ENCODE results near the gene KDM3A.

Gene KDM3A

GRCh38 chr2:86433137-86433536, 8.0 kb upstream of the KDM3A start:
- DNase-seq (ENCODE audit: low spot score) = no peak

- DNase-seq (ENCODE audit: low spot score) = no peak
These were observed 6.9 kb upstream of the KDM3A start for GRCh38 chr2:86434290-86434689.

- DNase-seq (ENCODE audit: low spot score) = no peak
These were observed 5.6 kb upstream of the KDM3A start for GRCh38 chr2:86435531-86435930.

- no peak for DNase-seq (ENCODE audit: low spot score)
These were observed 4.8 kb upstream of the KDM3A start for GRCh38 chr2:86436328-86436727.

GRCh38 chr2:86439879-86440630, 1.1 kb upstream of the KDM3A start:
- DNase-seq (ENCODE audit: low spot score) = no peak

- DNase-seq (ENCODE audit: low spot score) = no peak
These were observed 266 bp downstream of the KDM3A start for GRCh38 chr2:86441392-86441881.

GRCh38 chr2:86441882-86442641, 891 bp downstream of the KDM3A start:
- DNase-seq (ENCODE audit: low spot score) = peak; percentile 67

- peak; percentile 89 for DNase-seq (ENCODE audit: low spot score)
These were observed 1.5 kb downstream of the KDM3A start for GRCh38 chr2:86442642-86443005.

GRCh38 chr2:86443631-86444350, 2.6 kb downstream of the KDM3A start:
- DNase-seq (ENCODE audit: low spot score) = no peak

- no peak for DNase-seq (ENCODE audit: low spot score)
These were observed 4.3 kb downstream of the KDM3A start for GRCh38 chr2:86445436-86445835.

- DNase-seq (ENCODE audit: low spot score) = no peak
These were observed 4.9 kb downstream of the KDM3A start for GRCh38 chr2:86446060-86446459.

GRCh38 chr2:86453836-86454235, 12.7 kb downstream of the KDM3A start:
- peak; percentile 57 for DNase-seq (ENCODE audit: low spot score)

- no peak for DNase-seq (ENCODE audit: low spot score)
These were observed 13.1 kb downstream of the KDM3A start for GRCh38 chr2:86454238-86454637.

- no peak for DNase-seq (ENCODE audit: low spot score)
These were observed 14.0 kb downstream of the KDM3A start for GRCh38 chr2:86455181-86455580.

GRCh38 chr2:86461042-86461743, 20.0 kb downstream of the KDM3A start:
- DNase-seq (ENCODE audit: low spot score) = no peak

- no peak for DNase-seq (ENCODE audit: low spot score)
These were observed 23.5 kb downstream of the KDM3A start for GRCh38 chr2:86464652-86465051.

- DNase-seq (ENCODE audit: low spot score) = no peak
These were observed 25.1 kb downstream of the KDM3A start for GRCh38 chr2:86466306-86466705.

GRCh38 chr2:86468162-86469033, 27.2 kb downstream of the KDM3A start:
- DNase-seq (ENCODE audit: low spot score) = no peak

GRCh38 chr2:86470890-86471289, 29.7 kb downstream of the KDM3A start:
- DNase-seq (ENCODE audit: low spot score) = no peak

- no peak for DNase-seq (ENCODE audit: low spot score)
These were observed 30.5 kb downstream of the KDM3A start for GRCh38 chr2:86471637-86472036.

GRCh38 chr2:86476092-86476491, 34.9 kb downstream of the KDM3A start:
- peak; percentile 60 for DNase-seq (ENCODE audit: low spot score)

All from AG20443 (cell line).